GM10847 (cell line): ENCODE results near the gene CDC73.

ENCODE experiments used
- POLR2A ChIP-seq: IDR thresholded peaks from 2 replicates; pipeline ENCODE4 v1.6.1; 2011; ENCODE audit not compliant: insufficient read length; ENCODE audit errors: extremely low read depth

CDC73 gene

DNA sequence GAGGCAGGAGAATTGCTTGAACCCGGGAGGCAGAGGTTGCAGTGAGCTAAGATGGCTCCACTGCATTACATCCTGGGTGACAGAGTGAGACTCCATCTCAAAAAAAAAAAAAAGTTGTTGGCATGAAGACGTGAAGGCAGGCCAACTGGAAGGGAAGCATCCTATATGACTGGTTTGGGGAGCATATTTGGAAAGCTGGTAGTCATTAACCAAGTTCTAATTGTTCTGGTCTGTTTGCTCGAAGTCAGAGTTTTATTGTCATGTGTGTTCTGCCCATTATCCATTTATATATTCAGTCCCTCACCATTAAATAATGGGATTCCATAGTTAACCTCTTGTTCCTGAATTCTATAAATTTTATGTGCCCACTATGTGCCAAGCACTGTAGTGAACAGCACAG, 13.4 kb upstream of the CDC73 start:
- TF ChIP-seq POLR2A: no peak

DNA sequence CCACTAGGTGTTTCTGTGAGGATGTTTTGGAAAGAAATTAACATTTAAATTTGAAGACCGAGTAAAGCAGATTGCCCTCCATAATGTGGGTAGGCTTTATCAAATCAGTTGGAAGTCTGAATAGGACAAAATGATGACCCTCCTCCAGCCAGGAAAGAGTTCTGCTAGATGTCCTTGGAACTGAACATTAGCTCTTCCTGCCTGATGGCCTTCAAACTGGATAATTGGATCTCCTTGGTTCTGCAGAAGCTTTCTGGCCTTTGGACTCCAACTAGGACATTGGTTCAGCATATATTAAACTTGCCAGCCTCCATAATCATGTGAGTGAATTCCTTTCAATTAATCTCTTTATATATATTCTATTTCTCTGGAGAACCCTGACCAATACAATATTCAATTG, 12.2 kb upstream of the CDC73 start:
- TF ChIP-seq POLR2A: no peak

DNA sequence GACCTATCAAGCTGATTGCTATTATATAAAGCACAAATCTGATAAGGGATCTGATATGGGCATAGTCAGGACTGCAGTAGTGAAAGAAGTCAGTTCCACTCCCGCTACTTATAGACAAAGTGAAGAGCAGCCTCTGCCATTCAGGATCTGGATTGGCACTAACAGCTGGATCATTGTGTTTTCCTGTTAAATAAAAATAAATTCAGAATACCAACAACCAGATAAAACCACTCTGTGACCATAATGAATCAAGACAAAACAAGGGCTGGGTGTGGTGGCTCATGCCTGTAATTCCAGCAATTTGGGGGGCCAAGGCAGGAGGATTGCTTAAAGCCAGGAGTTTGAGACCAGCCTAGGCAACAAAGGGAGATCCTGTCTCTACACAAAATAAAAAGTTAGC, 11.6 kb upstream of the CDC73 start:
- TF ChIP-seq POLR2A: no peak

DNA sequence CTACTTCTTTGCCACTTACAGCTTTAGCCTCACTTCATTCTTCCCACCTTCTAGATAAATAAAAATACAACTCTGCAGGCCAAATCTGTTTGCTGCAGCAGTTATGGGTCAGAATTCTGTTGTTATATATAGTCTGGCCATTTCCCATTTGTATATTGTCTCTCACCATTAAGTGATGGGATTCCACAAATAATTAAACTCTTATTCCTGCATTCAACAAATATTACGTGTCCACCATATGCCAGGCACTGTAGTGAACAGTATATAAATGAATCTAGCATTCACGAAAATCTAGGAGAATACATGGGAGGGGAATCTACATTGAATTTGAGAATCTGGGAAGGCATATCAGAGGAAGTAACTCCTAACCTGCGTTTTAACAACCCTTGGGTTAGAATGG, 11.0 kb upstream of the CDC73 start:
- TF ChIP-seq POLR2A: no peak

DNA sequence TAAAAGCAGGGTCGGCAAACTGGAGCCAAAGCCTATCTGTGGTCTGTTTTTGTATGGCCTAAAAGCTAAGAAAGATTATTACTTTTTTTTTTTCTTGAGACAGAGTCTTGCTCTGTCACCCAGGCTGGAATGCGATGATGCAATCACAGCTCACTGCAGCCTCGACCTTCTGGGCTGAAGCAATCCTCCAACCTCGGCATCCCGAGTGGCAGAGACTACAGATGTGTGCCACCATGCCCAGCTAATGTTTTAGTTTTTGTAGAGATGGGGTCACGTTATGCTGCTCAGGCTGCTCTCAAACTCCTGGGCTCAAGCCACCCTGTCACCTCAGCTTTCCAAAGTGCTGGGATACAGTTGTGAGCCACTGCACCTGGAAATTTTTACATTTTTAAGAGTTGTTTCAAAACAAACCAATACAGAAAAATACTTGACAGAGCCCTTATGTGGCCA, 10.2 kb upstream of the CDC73 start:
- no peak for TF ChIP-seq POLR2A

DNA sequence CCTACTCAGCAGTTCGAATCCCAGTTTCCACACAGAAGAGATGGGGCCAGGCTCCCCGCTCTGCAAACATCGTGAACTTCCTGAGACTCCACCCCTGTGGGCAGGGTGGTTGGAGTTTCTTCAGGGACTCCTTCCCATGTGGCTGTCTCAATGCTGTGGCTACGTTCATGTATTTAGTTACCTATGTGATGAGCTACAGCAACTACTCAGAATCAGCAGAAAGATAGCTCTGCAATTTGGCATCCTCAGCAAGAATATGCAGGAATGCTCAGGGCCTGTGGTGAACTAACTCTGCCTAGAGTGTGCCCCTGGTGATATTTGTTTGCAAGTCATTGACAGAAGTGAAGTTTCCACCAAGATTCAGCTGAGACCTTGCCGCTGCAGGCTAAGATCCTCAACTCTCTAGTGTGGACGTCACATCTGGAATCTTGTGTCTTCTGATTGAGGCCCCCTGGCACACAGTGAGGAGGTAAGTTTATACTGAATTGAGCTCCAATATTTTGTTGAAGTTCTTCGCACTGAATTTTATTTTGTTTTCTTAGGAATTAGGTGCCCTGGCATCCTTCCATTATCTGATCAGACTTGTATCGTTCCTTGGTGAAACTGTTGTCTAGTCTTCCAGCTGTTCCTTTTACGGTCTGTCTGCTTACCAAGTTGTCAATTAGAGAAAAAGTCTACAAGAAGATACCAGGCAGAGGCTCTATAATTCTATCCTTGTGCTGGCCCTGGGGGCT, 8.4 kb upstream of the CDC73 start:
- TF ChIP-seq POLR2A: no peak

DNA sequence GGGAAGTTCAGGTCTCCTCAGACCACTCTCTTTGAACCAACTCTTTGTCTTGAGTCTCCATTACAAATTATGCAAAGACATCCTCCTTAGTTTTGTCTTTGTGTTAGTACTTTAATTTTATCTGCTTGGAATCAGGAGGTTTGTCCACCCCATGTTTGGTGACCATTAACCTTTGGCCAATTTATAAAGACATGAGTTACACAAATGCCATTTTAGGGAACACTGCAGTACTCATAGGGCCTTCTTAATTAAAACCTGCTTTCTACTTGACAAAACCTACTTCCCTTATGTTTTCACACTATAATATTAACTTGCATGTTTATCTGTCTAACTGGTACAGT, 7.9 kb upstream of the CDC73 start:
- no peak for TF ChIP-seq POLR2A

DNA sequence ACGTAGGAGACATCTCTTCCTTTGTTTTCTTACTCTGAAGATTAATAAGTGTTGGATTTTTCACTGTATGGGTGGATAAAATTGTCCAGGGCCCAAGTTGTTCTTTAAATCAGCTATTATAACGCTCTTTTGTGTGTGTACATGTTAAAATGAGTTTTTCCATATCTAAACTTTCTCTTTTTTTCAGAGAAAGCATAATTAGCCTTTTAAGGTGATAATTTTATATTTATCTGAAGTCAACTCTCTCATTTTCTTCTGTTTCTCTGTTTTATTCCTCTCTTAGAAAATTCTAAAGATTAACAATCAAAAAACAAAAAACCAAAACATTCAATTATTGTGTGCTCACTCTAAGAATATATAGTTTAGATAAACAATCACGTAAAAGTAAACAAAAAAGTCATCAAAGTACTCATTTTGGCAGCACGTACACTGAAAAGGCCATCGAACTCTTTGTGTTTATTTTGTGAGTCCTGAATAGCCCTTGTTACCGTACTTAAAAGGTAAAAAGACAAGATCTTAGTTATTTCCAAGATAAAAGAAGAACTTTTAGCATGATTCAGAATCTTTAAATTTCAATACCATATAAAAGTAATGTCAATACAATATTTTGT, 7.2 kb upstream of the CDC73 start:
- TF ChIP-seq POLR2A: no peak

DNA sequence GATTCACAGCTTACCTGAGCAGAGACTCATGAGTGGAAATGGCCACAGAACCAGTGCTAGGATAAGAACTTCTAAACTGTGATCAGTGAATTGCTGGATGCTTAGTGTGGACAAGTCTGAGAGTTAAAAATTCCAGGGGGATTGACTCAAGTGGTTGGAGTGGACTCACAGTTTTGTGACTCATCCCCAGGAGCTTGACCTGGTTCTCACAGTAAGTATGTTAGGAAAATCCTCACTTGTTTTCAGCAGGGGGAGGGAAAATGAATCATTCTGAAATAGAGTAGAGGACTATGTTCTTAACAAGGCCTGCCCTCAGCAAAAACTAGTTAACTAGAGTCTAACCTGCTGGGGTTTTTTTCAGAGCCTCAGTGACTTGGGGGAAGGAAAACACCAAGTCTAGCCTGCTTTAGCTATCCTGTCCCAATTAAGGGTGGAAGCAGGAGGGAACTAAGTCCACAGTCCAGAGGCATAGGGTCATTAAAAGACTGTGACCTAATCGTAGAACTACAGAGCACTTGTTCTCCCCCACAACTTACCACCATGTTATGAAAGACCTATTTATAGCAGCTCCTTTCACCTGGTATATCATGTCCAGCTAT, 6.1 kb upstream of the CDC73 start:
- no peak for TF ChIP-seq POLR2A

DNA sequence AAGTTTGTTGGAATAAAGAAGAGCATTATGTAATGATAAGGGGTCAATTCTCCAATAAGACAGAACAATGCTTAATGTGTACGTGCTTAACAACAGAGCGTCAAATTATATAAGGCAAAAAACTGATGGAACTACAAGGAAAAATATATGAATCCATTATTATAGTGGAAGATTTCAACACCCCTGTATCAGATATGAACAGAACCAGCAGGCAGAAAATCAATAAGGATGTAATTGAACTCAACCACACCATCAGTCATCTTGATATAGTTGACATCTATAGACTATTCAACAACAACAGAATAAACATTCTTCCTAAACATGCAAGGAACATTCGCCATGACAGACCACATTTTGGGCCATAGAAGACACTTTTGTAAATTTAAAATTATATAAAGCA, 3.6 kb upstream of the CDC73 start:
- no peak for TF ChIP-seq POLR2A

DNA sequence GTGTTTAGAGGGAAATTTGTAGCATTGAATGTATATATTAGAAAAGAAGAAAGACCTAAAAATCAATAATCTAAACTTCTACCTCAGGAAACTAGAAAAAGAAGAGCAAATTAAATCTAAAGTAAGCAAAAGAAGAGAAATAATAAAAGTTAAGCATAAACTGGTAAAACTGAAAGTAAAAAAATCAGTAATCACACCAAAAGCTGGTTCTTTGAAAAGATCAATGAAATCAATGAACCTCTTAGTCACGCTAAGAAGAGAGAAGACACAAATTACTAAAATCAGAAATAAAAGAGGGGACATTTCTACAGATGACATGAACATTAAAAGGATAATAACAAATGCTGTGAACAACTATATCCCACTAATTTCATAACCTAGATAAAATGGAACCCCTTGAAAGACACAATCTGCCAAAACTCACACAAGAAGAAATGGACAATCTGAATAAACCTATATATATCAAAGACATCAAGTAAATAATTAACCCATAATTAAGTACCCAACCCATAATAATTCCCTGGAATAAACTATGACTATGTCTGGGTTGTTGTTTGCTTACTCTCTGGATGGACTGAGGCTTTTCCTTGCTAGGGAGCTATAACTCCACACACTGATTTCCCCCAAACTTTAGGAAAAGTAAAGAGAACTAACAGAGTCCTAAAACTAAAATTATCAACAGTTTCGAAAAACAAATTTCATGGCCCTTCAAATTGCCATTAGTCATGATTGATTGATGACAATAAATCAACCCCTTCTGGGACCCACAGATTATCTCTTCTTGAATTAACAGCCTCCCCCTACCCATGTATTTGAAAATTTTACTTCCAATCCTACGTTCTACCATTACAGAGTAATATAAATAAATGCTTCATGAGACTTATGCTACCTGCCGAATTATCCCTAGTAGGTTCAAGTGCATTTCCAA, 2.8 kb upstream of the CDC73 start:
- TF ChIP-seq POLR2A: no peak

DNA sequence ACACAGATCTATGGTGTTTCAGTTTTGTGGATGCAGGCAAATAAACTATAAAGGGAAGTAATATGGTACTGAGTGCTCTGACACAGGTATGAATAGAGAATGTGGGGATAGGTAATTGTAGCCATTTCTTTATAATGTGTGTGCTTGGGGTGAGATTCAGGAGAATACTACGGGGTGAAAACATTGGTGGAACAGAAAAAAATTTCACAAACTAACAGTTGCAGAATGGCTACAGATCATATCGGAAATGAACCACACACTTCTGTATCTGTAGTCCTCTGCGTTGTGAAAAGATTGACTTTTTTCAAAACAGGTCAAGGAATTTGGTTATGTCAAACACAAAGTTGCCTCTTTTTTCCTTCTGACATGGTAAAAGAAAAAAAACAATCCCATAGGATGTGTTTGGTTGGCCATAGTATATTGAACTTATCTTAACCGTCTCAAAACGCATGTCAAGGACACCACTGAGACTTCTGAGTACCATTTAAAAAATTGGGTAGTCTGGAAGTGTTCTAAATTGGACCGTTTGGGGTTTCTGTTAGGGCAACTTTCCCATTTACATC, 1.1 kb upstream of the CDC73 start:
- TF ChIP-seq POLR2A: no peak

DNA sequence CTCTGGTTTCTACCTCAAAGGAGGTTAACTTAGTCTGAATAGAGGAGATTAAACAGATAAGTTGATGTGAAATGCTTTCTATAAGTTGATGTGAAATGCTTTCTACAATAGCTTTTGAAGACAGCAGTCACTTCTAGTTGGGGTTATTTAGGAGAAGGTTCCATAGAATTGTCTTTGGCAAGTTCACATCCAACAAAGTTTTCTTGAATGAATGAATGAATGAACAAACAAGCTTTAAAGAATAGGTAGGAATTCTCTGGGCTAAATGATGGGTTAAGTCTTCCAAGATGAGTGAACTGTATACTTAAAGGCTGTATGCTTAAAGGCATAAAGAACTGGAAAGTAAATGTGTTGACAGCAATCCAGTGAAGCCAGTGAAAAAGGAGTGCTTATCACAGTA, 1.9 kb downstream of the CDC73 start:
- TF ChIP-seq POLR2A: no peak

DNA sequence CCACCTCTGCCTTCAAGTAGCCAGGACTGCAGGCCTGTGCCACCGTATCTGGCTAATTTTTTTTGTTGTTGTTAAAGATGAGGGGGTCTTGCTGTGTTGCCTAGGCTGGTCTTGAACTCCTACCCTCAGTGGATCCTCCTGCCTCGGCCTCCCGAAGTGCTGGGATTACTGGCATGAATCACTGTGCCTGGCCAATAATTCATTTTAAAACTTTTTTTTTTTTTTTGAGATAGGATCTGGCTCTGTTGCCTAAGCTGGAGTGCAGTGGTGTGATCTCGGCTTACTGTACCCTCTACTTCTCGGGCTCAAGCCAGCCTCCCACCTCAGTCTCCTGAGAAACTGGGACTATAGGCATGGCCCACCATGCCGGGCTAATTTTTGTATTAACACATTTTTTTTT, 3.5 kb downstream of the CDC73 start:
- no peak for TF ChIP-seq POLR2A

DNA sequence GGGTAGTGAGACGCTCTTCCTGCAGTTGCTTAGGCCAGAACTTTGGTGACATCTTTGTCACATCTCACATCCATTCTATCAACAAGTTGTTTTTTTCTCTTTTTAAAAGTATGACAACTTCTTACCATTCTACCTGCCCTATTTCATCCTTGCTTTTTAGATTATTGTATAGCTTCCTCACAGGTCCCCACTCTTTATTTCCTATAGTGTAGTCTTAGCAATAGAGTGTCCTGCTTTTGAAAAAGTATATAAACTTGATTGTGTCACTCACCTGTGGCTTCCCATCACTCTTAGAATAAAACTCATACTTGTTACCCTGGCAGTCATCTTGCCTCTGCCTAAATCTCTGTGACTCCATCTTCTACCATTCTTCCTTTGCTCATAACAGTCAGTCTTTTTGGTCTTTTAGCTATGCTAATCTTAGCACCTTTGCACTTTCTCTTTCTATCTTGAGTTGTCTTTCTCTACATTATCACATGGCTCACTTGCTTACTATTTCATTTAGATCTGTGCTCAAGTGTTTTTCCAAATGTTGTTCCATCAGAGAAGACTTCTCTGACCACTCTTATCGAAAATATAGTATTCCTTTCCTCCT, 9.5 kb downstream of the CDC73 start:
- no peak for TF ChIP-seq POLR2A

DNA sequence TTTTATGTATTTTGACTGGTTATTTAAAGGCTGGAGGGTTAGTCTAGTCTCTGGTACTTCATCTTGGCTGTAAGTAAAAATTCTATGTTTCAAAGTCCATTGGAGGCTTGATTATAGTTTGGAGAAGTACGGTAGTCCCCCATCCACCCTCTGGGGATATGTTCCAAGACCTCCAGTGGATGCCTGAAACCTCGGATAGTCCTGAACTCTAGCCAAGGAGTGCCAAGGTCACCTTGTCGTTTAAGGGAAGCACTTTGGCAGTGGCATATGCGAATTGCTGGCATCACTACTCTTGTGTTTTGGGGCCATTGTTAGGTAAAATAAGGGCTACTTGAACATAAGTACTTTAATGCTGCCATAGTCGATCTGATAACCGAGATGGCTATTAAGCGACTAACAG, 18.4 kb downstream of the CDC73 start:
- no peak for TF ChIP-seq POLR2A

DNA sequence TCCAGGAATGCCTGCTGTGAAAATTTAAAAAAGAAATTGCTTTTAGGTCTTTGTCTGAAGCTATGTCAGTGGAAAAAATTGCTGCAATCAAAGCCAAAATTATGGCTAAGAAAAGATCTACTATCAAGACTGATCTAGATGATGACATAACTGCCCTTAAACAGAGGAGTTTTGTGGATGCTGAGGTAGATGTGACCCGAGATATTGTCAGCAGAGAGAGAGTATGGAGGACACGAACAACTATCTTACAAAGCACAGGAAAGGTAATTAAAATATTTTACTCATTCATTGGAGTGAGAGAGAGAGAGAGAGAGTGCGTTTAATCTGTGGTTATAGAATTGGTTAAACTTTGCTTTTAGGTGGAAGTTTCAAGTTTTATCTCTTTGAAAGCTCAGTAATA, 20.0 kb downstream of the CDC73 start:
- TF ChIP-seq POLR2A: no peak
